OCI-LY7 (cell line): ENCODE results near the gene CENPI.

Experiments
- CTCF ChIP-seq: fragments of 200-600 bp; sonication (generic); conservative IDR thresholded peaks from 2 replicates; pipeline ENCODE4 v1.5.1; 2014; ENCODE audit warnings: mild to moderate bottlenecking, antibody characterized with exemption, low read length, moderate library complexity, mixed read lengths
- EZH2phosphoT487 ChIP-seq: fragments of 200-600 bp; sonication (generic); IDR thresholded peaks from 2 replicates; pipeline ENCODE4 v1.6.1; 2018; ENCODE audit warnings: low read depth, borderline replicate concordance, mild to moderate bottlenecking, mixed run types, antibody characterized with exemption, low read length, moderate library complexity, mixed read lengths

GRCh38 chrX:101079736-101080270 is 18.2 kb upstream of the CENPI start:
- no peak for TF ChIP-seq EZH2phosphoT487
- TF ChIP-seq CTCF, result no peak
